Duodenal mucosa (tissue), 2 donors: ENCODE results near the gene KLC4.

ENCODE experiments used
- H3K27ac ChIP-seq: one replicate; pipeline ENCODE4 v1.7.0; 2013; ENCODE audit warnings: low read depth, low read length
- H3K27me3 ChIP-seq, 2 donors: one replicate each; pipeline ENCODE4 v1.7.0; 2013; ENCODE audit warnings: low read length in 2 of 2, control low read depth in 1 of 2; ENCODE audit not compliant: insufficient read depth in 2 of 2, control insufficient read depth in 1 of 2
- H3K36me3 ChIP-seq, 2 donors: one replicate each; pipeline ENCODE4 v1.7.0; 2013; ENCODE audit warnings: low read length in 2 of 2, control low read depth in 1 of 2; ENCODE audit not compliant: insufficient read depth in 2 of 2, control insufficient read depth in 1 of 2
- H3K4me1 ChIP-seq, 2 donors: one replicate each; pipeline ENCODE4 v1.7.0; 2013; ENCODE audit warnings: low read length in 2 of 2, control low read depth in 1 of 2; ENCODE audit not compliant: insufficient read depth in 2 of 2, control insufficient read depth in 1 of 2
- H3K4me3 ChIP-seq, 2 donors: one replicate each; pipeline ENCODE4 v1.7.0; 2013; ENCODE audit warnings: low read length in 2 of 2, low read depth in 1 of 2
- H3K9ac ChIP-seq, 2 donors: one replicate each; pipeline ENCODE4 v1.7.0; 2013; ENCODE audit warnings: low read length in 2 of 2, low read depth in 1 of 2
- H3K9me3 ChIP-seq, 2 donors: one replicate each; pipeline ENCODE4 v1.7.0; 2013; ENCODE audit warnings: low read length in 2 of 2, control low read depth in 1 of 2; ENCODE audit not compliant: control insufficient read depth in 1 of 2

The KLC4 gene

GRCh38 chr6:43123461-43124314 lies 64.3 kb downstream of the KLC4 start:
- Histone ChIP-seq H3K27ac (no peak overlapping the region), H3K27me3 (no peaks in the 10 kb centered on the region), H3K4me3 (no peak overlapping the region), H3K9ac (no peak overlapping the region), H3K36me3 (no peaks in the 10 kb centered on the region), H3K9me3 (no peaks in the 10 kb centered on the region), H3K4me1 (peaks cover 10 to 15% of the 10 kb centered on the region in 2 donors)

GRCh38 chr6:43124481-43124880 lies 65.0 kb downstream of the KLC4 start:
- Histone ChIP-seq H3K27ac (no peak overlapping the region), H3K4me3 (no peak overlapping the region), H3K27me3 (no peaks in the 10 kb centered on the region), H3K4me1 (peaks cover 12 to 23% of the 10 kb centered on the region in 2 donors), H3K36me3 (no peaks in the 10 kb centered on the region), H3K9ac (no peak overlapping the region), H3K9me3 (no peaks in the 10 kb centered on the region)
